ENCODE measurements around the gene PNLIPRP2. TPM values are rescaled to one million over a fixed set of nuclear protein-coding genes. Genes with fewer than 3 reads are reported as not detected.

The PNLIPRP2 gene
- total RNA-seq, 1 donor from 2014 or later: 1.6 TPM

GRCh38 chr10:116615199-116615776 lies 5.5 kb upstream of the PNLIPRP2 start:
- Histone ChIP-seq H3K36me3 (no peaks in the 10 kb centered on the region), H2AFZ (replicated peaks) (no peak overlapping the region), H3K27ac (no peak overlapping the region), H3K4me3 (no peak overlapping the region), H3K27me3 (peaks cover 1% of the 10 kb centered on the region), H3K79me2 (ENCODE audit: low read depth) (no peaks in the 10 kb centered on the region), H3F3A (ENCODE audit: low read depth) (no peaks in the 10 kb centered on the region), H3K4me1 (no peaks in the 10 kb centered on the region), H4K20me1 (ENCODE audit: low read depth) (no peaks in the 10 kb centered on the region), H3K9ac (no peak overlapping the region), H3K4me2 (no peak overlapping the region), H3K9me3 (ENCODE audit: low read depth) (no peaks in the 10 kb centered on the region)
- DNase-seq (ENCODE audit: low spot score): no peak
- H3K36me3 Mint-ChIP-seq: no peaks in the 10 kb centered on the region
- TF ChIP-seq CTCF (IDR thresholded peaks at IDR 0.05): no peak
- no peak for TF ChIP-seq EZH2phosphoT487 (IDR thresholded peaks at IDR 0.05)
- no peak for TF ChIP-seq EZH2 (IDR thresholded peaks at IDR 0.05)
- H3K27ac Mint-ChIP-seq: no peak overlapping the region
- no peak overlapping the region for H3K4me3 Mint-ChIP-seq
- H3K4me1 Mint-ChIP-seq: no peaks in the 10 kb centered on the region
- H3K27me3 Mint-ChIP-seq (ENCODE audit: insufficient read depth, low read depth): peaks cover 4% of the 10 kb centered on the region
- H3K9me3 Mint-ChIP-seq: peaks cover 2% of the 10 kb centered on the region

- no peaks in the 10 kb centered on the region for H3K9me3 Mint-ChIP-seq
These were observed 723 bp downstream of the PNLIPRP2 start for GRCh38 chr10:116621476-116621875.

GRCh38 chr10:116621934-116622655 lies 1.3 kb downstream of the PNLIPRP2 start:
- H2AFZ ChIP-seq (replicated peaks): no peak overlapping the region
- peaks cover 13% of the 10 kb centered on the region for H3K27me3 ChIP-seq
- H3K9ac ChIP-seq: no peak overlapping the region
- Mint-ChIP-seq H3K27ac (no peak overlapping the region), H3K4me1 (no peaks in the 10 kb centered on the region), H3K36me3 (no peaks in the 10 kb centered on the region), H3K4me3 (no peak overlapping the region), H3K9me3 (no peaks in the 10 kb centered on the region), H3K27me3 (ENCODE audit: insufficient read depth, low read depth) (peaks cover 11% of the 10 kb centered on the region)
- H3K4me3 ChIP-seq: no peak overlapping the region
- no peaks in the 10 kb centered on the region for H3K9me3 ChIP-seq (ENCODE audit: low read depth)
- H3K79me2 ChIP-seq (ENCODE audit: low read depth): no peaks in the 10 kb centered on the region
- no peak for TF ChIP-seq CTCF (IDR thresholded peaks at IDR 0.05)
- no peak for TF ChIP-seq EZH2phosphoT487 (IDR thresholded peaks at IDR 0.05)
- no peak for TF ChIP-seq EZH2 (IDR thresholded peaks at IDR 0.05)
- H3K36me3 ChIP-seq: no peaks in the 10 kb centered on the region
- no peak overlapping the region for H3K4me2 ChIP-seq
- H3F3A ChIP-seq (ENCODE audit: low read depth): no peaks in the 10 kb centered on the region
- DNase-seq (ENCODE audit: low spot score): no peak
- no peaks in the 10 kb centered on the region for H3K4me1 ChIP-seq
- no peak overlapping the region for H3K27ac ChIP-seq
- no peaks in the 10 kb centered on the region for H4K20me1 ChIP-seq (ENCODE audit: low read depth)

More at GRCh38 chr10:116621476-116621875, 723 bp downstream of the PNLIPRP2 start:
- peaks cover 9% of the 10 kb centered on the region for H3K27me3 Mint-ChIP-seq (ENCODE audit: insufficient read depth, low read depth)
- H3K36me3 Mint-ChIP-seq: no peaks in the 10 kb centered on the region
- no peaks in the 10 kb centered on the region for H3F3A ChIP-seq (ENCODE audit: low read depth)
- H3K79me2 ChIP-seq (ENCODE audit: low read depth): no peaks in the 10 kb centered on the region
- no peak overlapping the region for H3K9ac ChIP-seq
- H3K4me3 Mint-ChIP-seq: no peak overlapping the region
- H3K9me3 ChIP-seq (ENCODE audit: low read depth): no peaks in the 10 kb centered on the region
- H3K4me1 ChIP-seq: no peaks in the 10 kb centered on the region
- no peak overlapping the region for H3K27ac ChIP-seq
- no peak overlapping the region for H3K4me2 ChIP-seq
- H3K36me3 ChIP-seq: no peaks in the 10 kb centered on the region
- no peak overlapping the region for H3K27ac Mint-ChIP-seq
- no peak for DNase-seq (ENCODE audit: low spot score)
- no peak overlapping the region for H3K4me3 ChIP-seq
- TF ChIP-seq CTCF (IDR thresholded peaks at IDR 0.05): no peak
- no peak for TF ChIP-seq EZH2phosphoT487 (IDR thresholded peaks at IDR 0.05)
- no peak for TF ChIP-seq EZH2 (IDR thresholded peaks at IDR 0.05)
- no peaks in the 10 kb centered on the region for H3K4me1 Mint-ChIP-seq
- H4K20me1 ChIP-seq (ENCODE audit: low read depth): no peaks in the 10 kb centered on the region
- peaks cover 7% of the 10 kb centered on the region for H3K27me3 ChIP-seq
- H2AFZ ChIP-seq (replicated peaks): no peak overlapping the region
